K562 (cell line): Measurements from ENCODE around the gene MELK. TPM values are rescaled to one million over a fixed set of nuclear protein-coding genes. Genes with fewer than 3 reads are reported as not detected.

Experiments
- ATAC-seq: fragments of 200-7000 bp; cut with Tn5 transposase; 3 replicates; pipeline ENCODE4 v1.9.1; 2020; ENCODE audit warnings: moderate library complexity
- BruUV-seq: library from RNA; stranded (reverse); fragments of 400-500 nt; replicated peaks from 2 replicates; lab custom pipeline; 2021; lab: Mats Ljungman, UMichigan
- CTCF ChIA-PET: fragments of 300-600 bp; formaldehyde crosslinking; extraction: SDS; loops from one replicate; lab custom pipeline; 2021; ENCODE audit warnings: low intra/inter-chr PET ratio; lab: Yijun Ruan, JAX
- POLR2A ChIA-PET: fragments of 300-600, 350-650 bp; sonication (Branson Sonifier 250); formaldehyde crosslinking; extraction: SDS; loops from one replicate; lab custom pipeline; 2021; ENCODE audit warnings: antibody characterized with exemption, inconsistent platforms; lab: Yijun Ruan, JAX
- DNase-seq, 4 experiments: peaks; one replicate each; pipeline versions ENCODE4 v3.0.0 to v3.0.0-alpha.2; 2011 to 2018; ENCODE audit warnings: low spot score in 3 of 4, mixed read lengths in 3 of 4; ENCODE audit errors: extremely low read depth in 1 of 4
- FAIRE-seq: peaks from 2 replicates; lab custom pipeline; 2011; peaks lifted over from hg19 to GRCh38; lab: Jason Lieb, UNC
- H2AFZ ChIP-seq: 2 replicates; pipeline ENCODE4 v1.6.0; 2011; ENCODE audit warnings: low read depth, low read length, control low read depth, inconsistent platforms
- H3K27ac ChIP-seq: fragments of 200-600 bp; 3 replicates; pipeline ENCODE4 v1.8.0; 2011; ENCODE audit warnings: low read depth, mild to moderate bottlenecking, control low read depth, inconsistent platforms, low read length, moderate library complexity, mixed read lengths; ENCODE audit errors: extremely low read depth
- H3K27me3 ChIP-seq, 2 experiments: fragments of 300-600 bp in 1 of 2; 2 replicates in 1 of 2; 3 replicates in 1 of 2; pipeline versions ENCODE4 v1.6.0 to v1.8.0; 2011; ENCODE audit warnings: inconsistent platforms in 2 of 2, low read length in 2 of 2, mild to moderate bottlenecking in 1 of 2, mixed read lengths in 1 of 2, moderate library complexity in 1 of 2; ENCODE audit not compliant: control insufficient read depth in 2 of 2, insufficient read depth in 2 of 2
- H3K36me3 ChIP-seq: fragments of 300-600 bp; 3 replicates; pipeline ENCODE4 v1.8.0; 2011; ENCODE audit warnings: mild to moderate bottlenecking, low read length, inconsistent platforms; ENCODE audit not compliant: control insufficient read depth, insufficient read depth
- H3K4me1 ChIP-seq, 2 experiments: fragments of 200-600 bp in 1 of 2; replicated peaks in 1 of 2; 2 replicates in 1 of 2; 3 replicates in 1 of 2; pipeline versions ENCODE4 v1.5.1 to v1.8.0; 2011; ENCODE audit warnings: inconsistent platforms in 2 of 2, low read length in 2 of 2, mild to moderate bottlenecking in 1 of 2, mixed read lengths in 1 of 2, moderate library complexity in 1 of 2; ENCODE audit not compliant: control insufficient read depth in 2 of 2, insufficient read depth in 2 of 2
- H3K4me2 ChIP-seq: 2 replicates; pipeline ENCODE4 v1.6.1; 2011; ENCODE audit warnings: low read length, control low read depth, inconsistent platforms, mixed read lengths; ENCODE audit not compliant: insufficient read depth
- H3K4me3 ChIP-seq: fragments of 200-600 bp; sonication (generic), shearing (Covaris generic); 2 replicates; pipeline ENCODE4 v1.5.1; 2016; ENCODE audit warnings: control low read depth, inconsistent platforms
- H3K79me2 ChIP-seq: fragments of 200-600 bp; 3 replicates; pipeline ENCODE4 v1.8.0; 2011; ENCODE audit warnings: low read length, inconsistent platforms; ENCODE audit not compliant: control insufficient read depth, insufficient read depth
- H3K9ac ChIP-seq, 2 experiments: 2 replicates each; pipeline versions ENCODE4 v1.6.0 to v1.6.1; 2011; ENCODE audit warnings: low read depth in 2 of 2, low read length in 2 of 2, control low read depth in 1 of 2, inconsistent platforms in 1 of 2, mild to moderate bottlenecking in 1 of 2, mixed read lengths in 1 of 2; ENCODE audit not compliant: insufficient read depth in 1 of 2
- H3K9me1 ChIP-seq: one replicate; pipeline ENCODE4 v1.6.0; 2011; ENCODE audit warnings: inconsistent platforms, mild to moderate bottlenecking, low read length, moderate library complexity; ENCODE audit not compliant: control insufficient read depth, insufficient read depth
- H3K9me3 ChIP-seq: replicated peaks from 2 replicates; pipeline ENCODE4 v1.5.1; 2011; ENCODE audit warnings: low read depth, low read length, inconsistent platforms; ENCODE audit not compliant: control insufficient read depth, insufficient read depth
- H4K20me1 ChIP-seq: replicated peaks from 2 replicates; pipeline ENCODE4 v1.6.1; 2011; ENCODE audit warnings: low read length, inconsistent platforms, mixed read lengths; ENCODE audit not compliant: control insufficient read depth, insufficient read depth
- BHLHE40 ChIP-seq: IDR thresholded peaks from 2 replicates; pipeline ENCODE4 v1.6.1; 2011; ENCODE audit warnings: low read length, improper control_type of control experiment
- ELF1 ChIP-seq: fragments of 200-800 bp; sonication (Bioruptor generic); IDR thresholded peaks from 2 replicates; pipeline ENCODE4 v1.6.1; 2016; ENCODE audit warnings: missing genetic modification characterization, missing compliant biosample characterization
- HDAC3 ChIP-seq: fragments of 450-650 bp; IDR thresholded peaks from 2 replicates; pipeline ENCODE4 v1.6.1; 2018; ENCODE audit warnings: borderline replicate concordance, mild to moderate bottlenecking, moderate library complexity; ENCODE audit not compliant: partially characterized antibody
- POLR2G ChIP-seq: fragments of 200-400 bp; formaldehyde crosslinking; IDR thresholded peaks from 2 replicates; pipeline ENCODE4 v1.6.1; 2017; ENCODE audit warnings: low read depth, mild to moderate bottlenecking, antibody characterized with exemption, low read length, moderate library complexity
- SIX5 ChIP-seq, 2 experiments: IDR thresholded peaks; 2 replicates each; pipeline ENCODE4 v1.6.1; 2011; ENCODE audit warnings: low read length in 2 of 2, borderline replicate concordance in 1 of 2, low read depth in 1 of 2, mild to moderate bottlenecking in 1 of 2, moderate library complexity in 1 of 2; ENCODE audit not compliant: insufficient read depth in 1 of 2
- STAG1 ChIP-seq: sonication (generic); formaldehyde crosslinking; IDR thresholded peaks from 2 replicates; pipeline ENCODE4 v1.5.0; 2020; ENCODE audit warnings: missing genetic modification reagents, borderline replicate concordance
- ZNF586 ChIP-seq: fragments of 450-650 bp; formaldehyde crosslinking; conservative IDR thresholded peaks from 2 replicates; pipeline ENCODE4 v1.4.0; 2020; ENCODE audit warnings: mild to moderate bottlenecking, moderate library complexity
- WGBS: fragments of 100-300 bp; shearing (Covaris generic); methylation state at CpG from one replicate; pipeline ENCODE4 v1.1.6; 2016; ENCODE audit warnings: low coverage, mixed read lengths; ENCODE audit not compliant: insufficient coverage; ENCODE audit errors: missing lambda C conversion rate; 5-methylcytosine and 5-hydroxymethylcytosine counted together
- in situ Hi-C: fragments of 300-500 bp; cut with MboI; formaldehyde crosslinking; loops from 4 replicates; pipeline ENCODE4 v1.15.0; 2018; ENCODE audit warnings: inconsistent platforms, mixed read lengths
- intact Hi-C: fragments of 100-400 bp; cut with micrococcal nuclease; formaldehyde crosslinking; loops from 2 replicates; pipeline ENCODE4 v1.14.2; 2022
- polyA plus RNA-seq, 8 experiments: library from polyadenylated mRNA; depleted of rRNA in 4 of 8; stranded (reverse) in 5 of 8; unstranded in 3 of 8; fragments of >200 nt; fragmentation: Nextera tagmentation in 2 of 8; fragmentation: Illumina TruSeq in 1 of 8; extraction: Ambion mirVana in 2 of 8; extraction: Trizol in 1 of 8; gene quantifications; 2 replicates each; pipeline versions ENCODE4 v1.2.1 to v1.2.3, GENCODE V29; 2011 to 2014; ENCODE audit warnings: inconsistent platforms in 1 of 8, missing spikeins in 1 of 8
- total RNA-seq, 7 experiments: library from RNA; depleted of rRNA in 6 of 7; stranded (reverse); fragments of >200 nt in 6 of 7; fragmentation: Illumina TruSeq in 2 of 7; extraction: Trizol in 2 of 7; gene quantifications; 2 replicates each; pipeline versions ENCODE4 v1.2.1 to v1.2.3, GENCODE V29; 2011 to 2021; ENCODE audit warnings: low replicate concordance in 1 of 7

Gene MELK
- total and polyA plus RNA-seq, 9 of the 15 experiments (the other 6 are each of a cell fraction or from before 2014, with no cell fraction given) = 33.3 to 57.3 (median 43.8) TPM

- H3K79me2 ChIP-seq = no peaks in the 10 kb centered on the region
- no peaks in the 10 kb centered on the region for H3K4me1 ChIP-seq
- no peak overlapping the region for H3K4me2 ChIP-seq
- 92% methylated on average over 6 of the region's 6 CpGs for WGBS
- H3K9me1 ChIP-seq = no peaks in the 10 kb centered on the region
- FAIRE-seq (no peak), DNase-seq (no peak), ATAC-seq (no peak)
- no peaks in the 10 kb centered on the region for H4K20me1 ChIP-seq
- H2AFZ ChIP-seq = no peak overlapping the region
- CTCF ChIA-PET = no interaction called here
- no peak overlapping the region for H3K4me3 ChIP-seq
- POLR2A ChIA-PET = interaction anchor here (0.7 to 1.3 kb wide), 2 partner anchors 25 to 313 kb away, joined by 3 to 4 read pairs; no protein-coding TSS in a partner anchor
- no peak for TF ChIP-seq ZNF586 (CRISPR knock-in tag)
- no peak for TF ChIP-seq ELF1
- no peak for TF ChIP-seq SIX5 (IDR thresholded peaks at IDR 0.05; ENCODE audit: borderline replicate concordance in 1 of 2, insufficient read depth in 1 of 2, low read depth in 1 of 2, low read length in 2 of 2)
- TF ChIP-seq STAG1 (CRISPR knock-in tag) = no peak
- TF ChIP-seq POLR2G = no peak
- TF ChIP-seq BHLHE40 = no peak
- TF ChIP-seq HDAC3 = no peak
- no peak overlapping the region for H3K27ac ChIP-seq
- no peaks in the 10 kb centered on the region for H3K27me3 ChIP-seq
- H3K36me3 ChIP-seq = peaks cover 30% of the 10 kb centered on the region; the same call in 1 of the 3 replicates
- H3K9ac ChIP-seq = no peak overlapping the region
- H3K9me3 ChIP-seq = no peaks in the 10 kb centered on the region
- BruUV-seq = no TSS peak
- in situ Hi-C loops (no loop called here), intact Hi-C loops (no loop called here)
Measured at GRCh38 chr9:36625006-36625615, 52.4 kb downstream of the MELK start.
